Measurements from ENCODE around the gene MEX3A.
"Not testable (repeated sequence)": the region's sequence is repeated elsewhere in the genome, so short reads cannot be mapped to it uniquely, and the experiment has no call there.

Gene MEX3A

DNA sequence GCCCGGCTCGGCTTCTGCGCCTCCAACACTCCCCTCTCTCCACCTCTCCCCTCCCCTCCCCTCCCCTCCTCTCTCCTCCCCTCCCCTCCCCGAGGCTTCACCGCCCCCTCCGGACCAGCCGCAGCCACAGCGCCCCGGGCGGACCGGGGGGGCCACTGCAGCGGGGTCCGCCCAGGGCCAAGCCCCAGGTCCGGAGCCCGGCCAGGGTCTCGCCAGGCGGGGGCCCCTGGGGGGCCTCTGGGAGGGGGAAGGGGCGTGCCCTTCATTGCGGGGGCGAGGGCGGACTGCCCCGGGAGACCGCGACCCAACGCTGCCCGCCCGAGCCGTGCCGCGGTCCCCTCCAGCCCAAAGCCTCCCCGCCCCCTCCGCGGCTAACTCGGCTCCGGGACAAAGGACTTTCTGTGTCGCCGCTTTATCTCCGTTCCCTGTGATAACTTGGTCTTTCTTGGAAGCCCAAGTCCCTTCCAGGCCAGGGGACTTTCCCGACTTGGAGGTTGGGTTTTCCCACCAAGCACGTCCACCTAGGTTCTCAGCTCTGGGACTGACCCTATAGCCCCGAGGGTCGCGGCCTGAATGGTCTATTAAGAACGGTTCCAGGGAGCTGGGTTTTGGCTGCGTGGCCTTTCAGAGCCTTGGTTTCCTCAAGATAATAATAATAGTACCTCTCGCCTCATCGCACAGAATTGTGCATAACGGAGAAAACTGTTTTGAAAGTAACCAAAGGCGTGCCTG, 28.3 kb downstream of the MEX3A start, which contains the start of gene UBQLN4:
TSS of gene UBQLN4 (minus strand) at position 31 of the 732 bp plus-strand sequence. CDS start 97 bp downstream, outside the sequence.
- peak; percentile 76 for DNase-seq

DNA sequence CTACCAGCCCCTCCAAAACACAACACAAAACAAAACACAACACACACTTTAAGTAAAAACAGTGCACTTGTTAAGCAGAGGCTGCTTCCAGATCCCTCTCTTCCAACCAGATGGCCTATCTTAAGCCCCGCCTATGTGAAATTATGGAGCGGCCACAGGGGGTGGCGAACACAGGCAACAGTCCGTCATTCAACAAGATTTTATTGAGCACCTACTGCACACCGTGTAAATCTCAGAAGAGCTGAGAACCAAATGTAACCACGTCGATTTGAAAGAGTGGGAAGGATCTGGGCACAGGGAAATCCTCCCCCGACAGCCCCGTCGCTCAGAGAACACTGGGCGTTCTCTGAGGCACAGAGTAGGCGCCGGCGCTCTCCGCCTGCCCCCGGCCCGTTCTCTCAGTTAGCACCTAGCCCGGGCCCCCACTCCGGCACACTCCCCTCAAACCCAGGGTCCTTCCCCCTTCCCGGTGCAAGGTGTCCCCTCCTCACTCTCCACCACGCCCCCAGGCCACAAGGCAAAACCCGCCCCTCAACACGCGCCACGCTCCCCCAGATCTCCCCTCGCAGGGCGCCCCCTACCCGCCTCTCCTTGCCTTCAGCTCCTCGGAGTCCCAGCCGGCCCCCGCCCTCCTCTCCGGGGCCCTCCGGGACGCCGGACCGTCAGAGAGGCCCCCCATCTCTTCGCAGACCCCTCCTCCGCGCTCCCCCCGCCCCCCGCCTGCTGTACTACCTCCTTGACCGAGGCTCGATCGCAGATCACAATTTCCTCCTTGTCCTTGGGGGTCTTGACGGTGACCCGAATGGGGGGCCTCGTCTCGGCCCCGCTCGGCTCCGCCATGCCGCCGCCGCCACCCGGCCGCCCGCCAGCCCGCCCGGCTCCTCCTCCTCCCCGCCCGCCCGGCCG, 29.1 kb downstream of the MEX3A start:
- no peak for DNase-seq

DNA sequence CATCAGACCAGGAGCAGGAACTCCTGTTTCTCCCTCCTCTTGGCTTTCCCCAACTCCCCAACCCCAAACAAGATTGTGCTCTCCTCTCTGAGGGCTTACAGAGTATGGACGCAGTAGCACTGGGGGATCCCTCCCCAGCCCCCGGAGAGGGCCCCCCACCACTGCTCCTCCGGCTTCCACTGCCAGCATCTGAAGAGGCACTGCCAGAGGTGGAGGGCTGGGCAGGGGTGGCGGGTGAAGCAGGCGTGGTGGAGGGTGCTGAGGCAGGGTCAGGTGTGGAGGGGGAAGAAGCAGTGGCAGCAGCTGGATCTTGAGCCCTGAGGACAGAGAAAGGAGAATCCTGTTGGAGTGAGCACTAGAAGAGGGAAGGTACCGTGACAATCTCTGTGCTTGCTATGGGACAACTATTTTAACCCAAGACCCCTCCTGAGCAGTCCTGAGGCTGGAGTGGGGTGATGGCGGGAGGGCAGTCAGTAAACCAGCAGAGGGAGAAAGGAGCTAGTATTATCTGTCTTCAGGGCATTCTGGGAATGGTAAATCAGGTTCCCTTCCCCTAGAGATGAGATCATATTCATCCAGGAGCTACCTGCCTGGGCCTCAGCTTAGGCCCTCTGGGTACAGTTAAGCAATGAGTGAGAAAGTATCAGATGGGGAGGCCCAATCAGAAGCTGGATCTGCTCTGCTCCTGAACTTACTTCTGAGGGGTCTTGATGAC, 31.1 kb downstream of the MEX3A start:
- no peak for DNase-seq

DNA sequence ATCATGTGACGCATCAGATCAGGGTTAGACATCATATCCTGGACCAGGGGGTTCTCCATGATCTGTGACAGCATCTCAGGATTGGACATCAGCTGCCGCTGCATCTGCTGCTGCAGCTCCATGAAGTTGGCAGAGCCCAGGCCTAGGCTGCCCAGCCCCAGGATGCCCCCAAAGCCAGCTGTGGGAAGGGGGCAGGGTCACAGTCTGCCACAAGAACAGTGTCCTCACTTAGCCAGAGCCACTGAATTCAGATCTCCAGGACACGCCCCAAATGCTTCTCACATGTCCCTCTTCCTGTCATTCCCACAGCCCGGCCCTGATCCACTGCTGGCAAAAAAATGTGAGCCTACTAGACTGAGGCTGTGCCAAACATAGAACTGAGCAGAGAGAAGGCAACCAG, 31.9 kb downstream of the MEX3A start:
- DNase-seq: no peak

DNA sequence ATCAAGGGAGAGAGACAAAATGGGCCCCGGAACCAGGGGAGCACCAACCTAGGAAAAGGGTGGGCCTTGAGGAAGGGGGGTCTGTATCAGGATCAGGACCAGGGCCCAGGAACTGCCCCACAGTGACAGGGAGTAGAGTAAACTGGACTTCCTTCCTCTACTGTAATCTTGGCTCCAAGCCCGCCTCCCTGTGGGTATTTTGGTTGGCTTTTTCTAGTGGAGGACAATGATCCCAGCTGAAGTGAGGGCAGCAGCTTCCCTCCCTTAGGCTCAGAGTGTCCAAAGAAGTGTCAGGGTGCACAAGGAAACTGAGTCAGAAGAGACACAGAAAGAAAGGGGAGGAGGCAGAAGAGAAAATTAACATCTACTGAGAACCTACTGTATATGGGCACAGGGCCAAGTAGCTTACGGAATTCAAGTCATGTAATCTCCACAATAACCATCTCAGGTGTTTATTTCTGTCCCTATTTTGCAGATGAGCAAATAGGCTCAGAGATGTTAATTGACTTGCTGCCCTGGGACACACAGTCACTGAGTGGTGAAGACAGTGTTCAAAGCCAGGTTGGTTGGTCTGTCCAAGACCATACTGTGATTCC, 33.5 kb downstream of the MEX3A start:
- no peak for DNase-seq

DNA sequence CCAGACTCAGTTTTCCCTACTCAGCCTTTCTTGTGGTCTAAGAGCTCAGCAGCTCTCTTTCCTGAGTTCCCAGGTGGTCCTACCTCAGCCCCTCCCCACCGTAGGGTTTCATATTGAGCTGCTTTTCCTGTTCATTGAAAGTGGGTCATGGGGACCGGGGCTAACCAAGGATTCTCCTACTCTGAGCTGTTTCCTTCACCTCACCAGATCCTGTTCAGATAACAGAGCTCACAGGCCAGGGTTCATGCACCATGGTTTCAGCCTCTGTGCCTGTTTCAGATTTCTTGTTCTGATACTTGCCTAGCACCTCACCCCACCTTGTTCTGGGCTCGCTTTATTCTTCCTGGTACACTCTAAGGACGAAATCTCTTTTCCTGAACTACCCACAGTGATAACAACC, 37.2 kb downstream of the MEX3A start:
- no peak for DNase-seq

DNA sequence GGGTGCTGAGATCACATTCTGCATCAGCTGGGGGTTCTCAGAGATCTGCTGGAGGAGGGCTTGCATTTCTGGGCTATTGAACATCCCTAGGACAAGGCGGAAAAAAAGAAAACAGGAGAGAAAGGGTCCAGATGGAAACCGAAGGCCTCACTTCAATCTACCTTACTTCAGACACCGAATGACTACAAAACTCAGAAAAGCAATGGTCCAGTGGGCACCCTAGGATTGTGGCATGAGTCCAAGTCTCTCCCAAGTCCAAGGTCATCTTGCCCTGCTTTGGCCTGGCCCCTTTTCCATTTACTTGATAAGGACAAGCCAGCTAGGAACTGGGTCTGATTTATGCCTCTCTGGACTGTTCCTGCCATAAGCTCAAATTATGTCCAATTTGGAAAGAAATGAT, 39.4 kb downstream of the MEX3A start:
- DNase-seq: no peak

DNA sequence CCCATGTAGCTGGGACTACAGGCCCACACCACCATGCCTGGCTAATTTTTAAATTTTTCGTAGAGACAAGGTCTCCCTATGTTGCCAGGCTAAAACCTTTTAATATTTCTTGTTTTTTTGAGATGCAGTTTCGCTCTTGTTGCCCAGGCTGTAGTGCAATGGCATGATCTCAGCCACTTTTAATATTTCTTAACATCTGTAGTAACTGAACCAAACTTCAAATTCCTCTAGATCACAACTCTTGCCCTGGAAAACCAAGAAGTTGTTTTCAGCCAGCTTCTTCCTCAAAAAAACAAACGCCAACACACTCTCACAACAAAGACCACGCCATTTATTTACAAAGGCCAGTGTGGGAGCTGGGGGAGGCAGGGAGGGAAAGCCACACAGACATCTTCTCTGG, 47.3 kb downstream of the MEX3A start:
- not testable (repeated sequence) for DNase-seq

DNA sequence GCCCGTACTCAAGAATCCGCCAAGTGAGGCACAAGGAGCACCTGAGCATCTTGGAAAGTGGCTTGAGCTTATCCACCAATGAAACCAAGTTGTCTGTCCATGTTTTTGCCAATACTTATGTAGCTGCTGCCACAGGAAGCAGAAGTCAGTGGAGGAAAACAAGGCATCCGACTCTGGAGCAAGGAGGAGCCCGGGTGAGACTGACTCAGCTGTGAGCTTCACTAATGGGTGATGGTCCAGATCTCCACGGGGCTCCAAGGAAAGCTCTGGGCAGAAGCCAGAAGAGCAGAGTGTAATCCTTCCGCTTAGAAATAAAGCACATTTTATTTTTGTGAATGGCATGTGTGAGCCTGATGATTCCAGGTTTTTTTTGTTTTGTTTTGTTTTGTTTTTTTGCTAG, 49.3 kb downstream of the MEX3A start:
- no peak for DNase-seq

DNA sequence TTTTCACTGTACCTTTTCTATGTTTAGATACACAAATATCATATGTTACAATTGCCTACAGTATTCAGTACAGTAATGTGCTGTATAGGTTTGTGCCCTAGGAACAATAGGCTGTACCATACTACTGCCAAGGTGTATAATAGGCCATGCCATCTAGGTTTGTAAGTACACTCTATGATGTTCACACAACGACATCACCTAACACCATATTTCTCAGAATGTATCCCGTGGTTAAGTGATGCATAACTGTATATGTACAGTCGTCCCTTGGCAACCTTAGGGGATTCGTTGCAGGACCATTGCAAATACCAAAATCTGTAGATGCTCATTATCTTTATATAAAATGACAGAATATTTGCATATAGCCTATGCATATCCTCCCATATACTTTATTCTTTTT, 55.7 kb downstream of the MEX3A start:
- DNase-seq: no peak

DNA sequence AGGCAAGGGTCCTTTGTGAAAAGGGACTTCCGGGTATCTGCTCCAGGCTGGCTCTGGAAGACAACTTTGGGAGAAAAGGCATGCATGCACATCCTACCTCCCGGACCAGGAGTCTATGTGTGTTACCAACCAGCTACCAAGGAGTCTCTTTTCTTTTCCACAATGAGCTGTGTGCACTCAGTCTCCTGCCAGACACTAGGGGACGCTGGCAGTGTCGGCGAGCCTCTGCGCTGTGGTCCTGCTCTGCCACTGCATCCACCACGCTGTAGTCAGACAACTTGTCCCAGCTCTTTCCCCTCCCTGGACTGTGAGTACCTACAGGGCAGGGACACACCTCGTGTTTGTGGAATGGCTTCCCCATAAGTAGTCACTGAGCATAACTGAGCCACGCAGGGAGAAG, 56.4 kb downstream of the MEX3A start:
- DNase-seq: no peak

DNA sequence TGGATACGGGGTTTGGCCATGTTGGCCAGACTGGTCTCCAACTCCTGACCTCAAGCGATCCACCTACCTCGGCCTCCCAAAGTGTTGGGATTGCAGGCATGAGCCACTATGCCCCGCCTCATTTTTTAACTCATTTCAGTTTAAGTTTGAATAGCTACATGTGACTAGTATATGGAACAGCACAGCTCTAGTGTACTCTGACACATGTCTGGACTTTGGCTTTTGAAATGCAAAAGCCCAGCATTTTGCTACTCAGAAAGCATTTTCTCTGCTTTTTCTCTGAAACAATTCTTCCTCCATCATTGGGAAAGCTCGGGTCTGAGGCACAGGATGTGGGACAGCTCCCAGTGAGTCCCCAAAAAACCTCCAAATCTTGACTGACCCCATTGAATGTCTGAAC, 57.5 kb downstream of the MEX3A start:
- DNase-seq: no peak

All from NCI-H2107 (cell line).